GM21526 (cell line): ENCODE measurements around the gene TWIST2.

ENCODE experiments used
- ATAC-seq: cut with Tn5 transposase; IDR thresholded peaks from one replicate; pipeline ENCODE4 v1.9.1; 2021; ENCODE audit warnings: moderate library complexity; ENCODE audit not compliant: unreplicated experiment, low FRiP score

Gene TWIST2

DNA sequence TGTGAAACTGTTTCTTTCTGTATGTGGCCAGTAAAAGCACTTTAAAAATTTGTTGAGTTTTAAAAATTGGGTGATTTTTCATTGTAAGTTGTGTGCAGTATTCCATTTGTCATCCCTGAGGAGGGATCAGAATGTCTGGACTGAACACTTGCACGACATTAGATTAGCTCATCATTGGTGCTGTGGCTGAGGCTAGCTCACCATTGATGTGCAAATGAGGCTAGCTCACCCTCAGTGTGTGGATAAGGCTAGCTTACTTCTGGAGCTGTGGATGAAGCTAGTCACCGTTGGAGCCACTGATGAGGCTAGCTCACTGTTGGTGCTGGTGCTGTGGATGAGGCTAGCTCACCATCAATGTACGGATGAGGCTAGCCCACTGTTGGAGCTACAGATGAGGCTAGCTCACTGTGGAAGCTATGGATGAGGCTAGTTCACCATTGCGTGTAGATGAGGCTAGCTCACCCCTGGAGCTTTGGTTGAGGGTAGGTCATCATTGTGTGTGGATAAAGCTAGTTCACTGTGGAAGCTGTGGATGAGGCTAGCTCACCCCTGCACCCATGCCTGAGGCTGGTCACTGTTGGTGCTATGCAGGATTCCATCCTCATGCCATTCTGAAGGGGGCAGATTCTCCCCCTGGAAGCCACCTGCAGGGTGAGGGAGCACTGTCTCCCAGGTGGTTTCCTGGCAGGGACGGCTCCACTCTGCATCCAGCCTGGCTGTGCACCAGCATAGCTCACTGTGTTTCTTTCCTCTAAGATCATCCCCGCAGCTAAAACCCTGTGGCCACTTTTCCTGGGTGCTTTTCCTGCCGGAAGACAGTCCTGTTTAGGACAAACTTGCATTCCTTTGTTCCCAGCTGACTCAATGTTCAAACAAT is 101.1 kb downstream of the TWIST2 start:
- no peak for ATAC-seq

DNA sequence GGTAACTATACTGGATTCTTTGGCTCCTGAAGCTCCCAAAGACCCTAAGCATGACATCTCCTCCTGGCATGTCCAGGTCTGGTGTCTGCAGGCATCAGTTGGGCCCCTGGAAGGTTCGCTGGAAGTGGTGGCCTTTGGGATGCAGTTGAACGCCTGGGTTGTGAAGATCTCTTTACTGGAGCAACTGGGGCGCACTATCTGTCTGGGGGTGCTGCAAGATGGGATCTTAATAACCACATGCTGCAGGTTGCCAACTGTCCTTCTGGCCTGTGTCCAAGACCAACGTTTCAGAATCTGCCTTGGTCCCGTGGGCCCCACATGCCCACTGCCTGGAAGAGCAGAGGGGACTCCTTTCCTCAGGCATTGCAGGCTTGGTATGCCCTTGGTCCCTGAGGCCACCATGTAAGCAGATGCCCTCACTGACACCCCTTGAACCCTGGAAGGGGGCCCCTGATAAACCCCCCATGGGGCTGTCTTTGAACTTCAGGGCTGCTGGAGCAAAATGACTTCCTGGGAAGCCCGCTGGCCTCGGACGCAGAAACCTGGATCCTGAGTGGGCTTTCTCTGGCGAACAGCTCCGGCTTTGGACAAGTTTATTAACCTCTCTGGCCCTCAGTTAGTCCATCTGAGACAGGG is 101.9 kb downstream of the TWIST2 start:
- no peak for ATAC-seq

DNA sequence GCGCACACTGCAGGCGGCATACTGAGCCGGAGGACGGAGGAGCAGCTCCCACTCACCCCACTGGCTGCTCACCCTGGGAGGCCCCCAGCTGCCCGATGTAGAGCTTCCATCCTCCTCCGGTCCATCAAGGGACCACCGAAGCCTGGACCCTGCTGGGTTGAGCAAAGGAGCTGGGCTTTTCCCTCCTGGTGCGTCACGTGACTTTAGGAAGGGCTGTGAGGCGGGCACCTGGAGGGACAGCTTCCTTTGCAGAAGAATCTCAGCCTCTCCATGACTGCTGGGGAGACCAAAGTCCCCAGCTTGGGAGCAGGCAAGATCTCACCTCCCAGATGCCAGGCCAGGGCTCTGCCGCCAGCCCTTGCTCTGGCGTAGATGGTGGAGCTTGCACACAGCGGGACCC is 102.7 kb downstream of the TWIST2 start:
- no peak for ATAC-seq

DNA sequence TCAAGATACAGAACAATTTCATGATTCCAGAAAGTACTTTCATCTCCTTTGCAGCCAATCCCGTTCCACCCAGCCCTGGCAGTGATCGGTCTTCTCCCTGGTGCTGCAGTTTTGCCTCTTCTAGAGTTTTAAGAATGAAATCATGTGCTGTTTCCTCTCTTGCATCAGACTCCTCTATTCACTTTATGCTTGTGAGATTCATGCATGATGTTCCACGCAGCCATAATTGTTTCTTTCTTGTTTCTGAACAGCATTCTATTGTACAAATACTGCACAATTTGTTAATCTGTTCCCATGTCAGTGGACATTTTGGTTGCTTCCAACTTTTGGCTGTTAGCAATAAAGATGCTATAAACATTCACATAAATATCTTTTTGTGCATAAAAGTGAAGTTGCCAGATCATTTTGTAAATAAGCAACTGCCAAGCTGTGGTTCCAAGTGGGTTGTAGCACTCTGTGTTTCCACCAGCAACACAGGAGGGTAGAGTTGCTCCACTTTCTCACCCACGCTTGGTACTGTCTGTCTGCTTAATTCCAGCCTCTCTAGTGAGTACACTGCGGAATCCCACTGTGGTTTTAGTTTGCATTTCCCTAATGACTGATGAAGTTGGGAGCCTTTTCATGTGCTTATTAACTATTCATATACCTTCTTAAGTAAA is 104.5 kb downstream of the TWIST2 start:
- no peak for ATAC-seq

DNA sequence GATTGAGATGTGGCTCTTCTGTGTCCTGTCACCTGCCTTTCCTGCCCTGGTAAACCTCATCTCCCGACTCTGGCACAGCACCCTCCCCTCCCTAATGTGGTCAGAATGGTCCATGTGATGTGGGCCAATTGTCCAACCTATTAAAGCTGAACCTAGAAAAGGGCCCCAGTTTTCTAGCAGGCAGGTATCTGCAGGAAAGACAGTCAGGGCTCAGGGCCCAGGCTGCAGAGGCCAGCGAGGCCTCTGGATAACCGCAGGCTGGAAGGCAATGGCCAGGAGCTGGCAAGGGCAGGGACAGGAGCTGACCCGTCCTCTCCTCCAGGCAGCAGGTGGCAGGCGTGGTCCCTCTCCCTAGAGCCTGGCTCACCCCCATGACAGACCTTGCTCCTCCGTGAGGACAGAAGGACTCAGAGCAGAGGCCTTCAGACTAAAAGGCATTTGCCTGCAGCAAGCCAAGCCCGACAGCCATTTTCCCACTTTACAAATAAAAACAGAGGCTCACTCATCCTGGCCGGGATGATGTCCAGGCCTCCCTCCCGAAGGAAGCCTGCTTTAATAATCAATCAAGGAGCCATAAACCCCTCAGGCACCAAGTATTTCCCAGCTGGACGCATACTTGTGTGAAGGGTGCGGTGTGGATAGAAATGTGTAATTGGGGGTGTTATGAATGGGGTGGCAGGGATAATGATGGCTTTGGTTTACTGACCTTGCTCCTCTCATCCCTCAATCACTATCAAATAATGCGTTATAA is 107.1 kb downstream of the TWIST2 start:
- no peak for ATAC-seq

DNA sequence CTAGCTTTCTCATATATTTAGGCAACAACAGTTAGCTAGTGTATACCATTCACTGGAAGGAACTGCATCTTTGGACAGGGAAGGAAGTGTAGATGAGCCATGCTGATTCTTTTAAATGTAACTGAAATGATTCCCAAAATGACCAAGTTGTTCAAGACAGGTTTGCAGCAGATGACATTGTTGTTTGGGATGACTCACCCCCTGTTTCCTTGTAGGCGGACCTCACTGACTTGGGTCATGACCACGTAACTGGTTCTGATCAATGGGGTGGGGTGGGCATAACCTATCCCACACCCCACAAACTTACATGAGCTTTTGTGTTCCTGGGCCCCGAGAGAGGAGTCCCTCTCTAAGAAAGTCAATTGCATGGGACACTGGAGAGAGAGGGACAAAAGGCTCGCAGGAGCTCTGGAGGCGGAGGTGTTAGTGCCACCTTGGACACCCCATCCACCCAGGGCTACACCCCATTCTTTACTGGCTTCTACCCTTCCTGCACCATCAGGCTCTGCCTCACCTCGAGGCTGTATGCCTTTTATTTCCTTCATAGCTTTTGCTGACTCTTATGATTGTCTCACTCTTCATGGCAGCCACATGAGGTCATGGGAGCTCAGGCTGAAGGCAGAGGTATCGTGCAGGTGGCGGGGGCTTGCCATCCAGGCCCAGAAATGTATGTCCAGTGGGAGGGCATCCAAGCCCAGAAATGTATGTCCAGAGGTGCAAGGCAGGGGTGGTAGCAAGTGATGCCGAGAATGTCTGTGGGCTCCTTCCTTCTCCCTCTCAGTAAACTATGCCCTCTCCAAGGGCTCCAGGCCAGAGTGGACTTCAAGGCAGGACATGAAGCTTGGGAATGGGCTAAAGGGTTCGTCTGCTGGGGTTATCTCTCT is 108.0 kb downstream of the TWIST2 start:
- no peak for ATAC-seq

DNA sequence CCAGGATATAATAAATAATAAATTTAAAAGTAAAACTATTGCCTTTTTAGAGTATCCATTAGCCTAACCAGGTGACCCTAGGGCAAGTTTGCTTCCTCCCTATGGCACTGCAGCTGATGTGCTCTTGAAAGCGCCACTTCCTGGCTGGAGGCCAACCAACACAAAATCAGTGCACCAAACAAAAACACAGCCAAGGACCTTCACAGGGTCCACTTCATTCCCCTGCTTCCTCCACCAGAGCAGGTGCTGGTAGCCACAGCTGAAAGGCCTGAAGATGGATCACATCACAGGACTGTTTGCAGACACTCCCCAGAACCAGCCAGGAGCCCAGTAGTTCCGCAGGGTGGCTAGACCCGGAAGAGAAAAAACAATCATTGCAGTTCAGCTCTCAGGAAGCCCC is 108.8 kb downstream of the TWIST2 start:
- ATAC-seq: no peak
